HepG2 (cell line): Measurements from ENCODE around the gene SIRPB2. TPM values are rescaled to one million over a fixed set of nuclear protein-coding genes. Genes with fewer than 3 reads are reported as not detected.

Source experiments
- ATAC-seq: fragments of 200-7000 bp; cut with Tn5 transposase; 3 replicates; pipeline ENCODE4 v1.9.1; 2020; ENCODE audit warnings: mild to moderate bottlenecking, moderate library complexity
- BruUV-seq: library from RNA; stranded (reverse); fragments of 400-500 nt; replicated peaks from 2 replicates; lab custom pipeline; 2021; lab: Mats Ljungman, UMichigan
- CTCF ChIA-PET: fragments of 300-600 bp; formaldehyde crosslinking; extraction: SDS; loops from one replicate; lab custom pipeline; 2021; ENCODE audit warnings: low total read pairs, inconsistent platforms, low intra/inter-chr PET ratio; lab: Yijun Ruan, JAX
- POLR2A ChIA-PET: fragments of 350-600 bp; sonication (Branson Sonifier 250); formaldehyde crosslinking; loops from one replicate; lab custom pipeline; 2020; ENCODE audit warnings: antibody characterized with exemption, inconsistent platforms; lab: Yijun Ruan, JAX
- DNase-seq: peaks from one replicate; pipeline ENCODE4 v3.0.0-alpha.2; 2015; ENCODE audit warnings: low spot score
- FAIRE-seq: peaks from 3 replicates; lab custom pipeline; 2011; peaks lifted over from hg19 to GRCh38; lab: Jason Lieb, UNC
- H2AFZ ChIP-seq: one replicate; pipeline ENCODE4 v1.6.1; 2011; ENCODE audit warnings: low read length, inconsistent platforms
- H3K27ac ChIP-seq: fragments of 300-600 bp; 3 replicates; pipeline ENCODE4 v1.8.0; 2011; ENCODE audit warnings: mixed run types, mild to moderate bottlenecking, mixed read lengths, low read length, inconsistent platforms; ENCODE audit not compliant: insufficient read depth; ENCODE audit errors: extremely low read length
- H3K27me3 ChIP-seq, 2 experiments: fragments of 200-600 bp in 1 of 2; 2 replicates in 1 of 2; 3 replicates in 1 of 2; pipeline versions ENCODE4 v1.6.0 to v1.8.0; 2011; ENCODE audit warnings: low read length in 2 of 2, mild to moderate bottlenecking in 2 of 2, moderate library complexity in 2 of 2, inconsistent platforms in 1 of 2; ENCODE audit not compliant: insufficient read depth in 2 of 2, control insufficient read depth in 1 of 2
- H3K36me3 ChIP-seq, 2 experiments: fragments of 200-600 bp in 1 of 2; replicated peaks in 1 of 2; 2 replicates in 1 of 2; 3 replicates in 1 of 2; pipeline versions ENCODE4 v1.5.1 to v1.8.0; 2011; ENCODE audit warnings: low read length in 2 of 2, inconsistent platforms in 1 of 2; ENCODE audit not compliant: insufficient read depth in 2 of 2, control insufficient read depth in 1 of 2
- H3K4me1 ChIP-seq: 2 replicates; pipeline ENCODE4 v1.5.1; 2012; ENCODE audit warnings: low read length, inconsistent platforms; ENCODE audit not compliant: insufficient read depth
- H3K4me2 ChIP-seq: 2 replicates; pipeline ENCODE4 v1.6.0; 2011; ENCODE audit warnings: low read depth, low read length, inconsistent platforms
- H3K4me3 ChIP-seq, 3 experiments: fragments of 200-600 bp in 1 of 3; sonication (generic), shearing (Covaris generic) in 1 of 3; replicated peaks in 1 of 3; 2 replicates each; pipeline ENCODE4 v1.5.1; 2011 to 2016; ENCODE audit warnings: low read length in 3 of 3, inconsistent platforms in 2 of 3, low read depth in 2 of 3, mild to moderate bottlenecking in 2 of 3, control low read depth in 1 of 3, mixed read lengths in 1 of 3; ENCODE audit not compliant: insufficient read depth in 1 of 3
- H3K79me2 ChIP-seq: one replicate; pipeline ENCODE4 v1.6.1; 2011; ENCODE audit warnings: low read length, inconsistent platforms; ENCODE audit not compliant: insufficient read depth
- H3K9ac ChIP-seq: 2 replicates; pipeline ENCODE4 v1.6.0; 2011; ENCODE audit warnings: mild to moderate bottlenecking, low read depth, low read length, inconsistent platforms; ENCODE audit not compliant: insufficient read depth
- H3K9me3 ChIP-seq: 2 replicates; pipeline ENCODE4 v1.5.1; 2012; ENCODE audit warnings: mild to moderate bottlenecking, low read length
- H4K20me1 ChIP-seq: 2 replicates; pipeline ENCODE4 v1.6.0; 2011; ENCODE audit warnings: inconsistent platforms, mild to moderate bottlenecking, low read length, moderate library complexity; ENCODE audit not compliant: insufficient read depth
- ARID4A ChIP-seq: sonication (generic); formaldehyde crosslinking; IDR thresholded peaks from 2 replicates; pipeline ENCODE4 v1.5.0; 2020; ENCODE audit warnings: mild to moderate bottlenecking, missing genetic modification reagents, borderline replicate concordance
- HNF1B ChIP-seq: sonication (generic); formaldehyde crosslinking; IDR thresholded peaks from 2 replicates; pipeline ENCODE4 v1.5.1; 2020; ENCODE audit warnings: mild to moderate bottlenecking, moderate library complexity, missing genetic modification reagents
- NBN ChIP-seq: fragments of 450-650 bp; conservative IDR thresholded peaks from 2 replicates; pipeline ENCODE4 v1.6.1; 2017
- PHF21A ChIP-seq: sonication (generic); formaldehyde crosslinking; IDR thresholded peaks from 2 replicates; pipeline ENCODE4 v1.5.0; 2020; ENCODE audit warnings: mild to moderate bottlenecking, missing genetic modification reagents
- SAFB2 ChIP-seq: sonication (generic); formaldehyde crosslinking; IDR thresholded peaks from 2 replicates; pipeline ENCODE4 v1.5.1; 2020; ENCODE audit warnings: missing genetic modification reagents, low read depth, mild to moderate bottlenecking, borderline replicate concordance
- TEAD3 ChIP-seq: optimal IDR thresholded peaks from 2 replicates; pipeline ENCODE3; 2016; ENCODE audit warnings: borderline replicate concordance
- ZBTB20 ChIP-seq: sonication (generic); formaldehyde crosslinking; IDR thresholded peaks from 2 replicates; pipeline ENCODE4 v1.8.1; 2023; ENCODE audit warnings: missing genetic modification reagents, low read depth, mild to moderate bottlenecking, borderline replicate concordance
- ZBTB21 ChIP-seq: sonication (generic); formaldehyde crosslinking; IDR thresholded peaks from 2 replicates; pipeline ENCODE4 v1.4.0; 2020; ENCODE audit warnings: missing genetic modification reagents
- ZNF354B ChIP-seq: sonication (generic); formaldehyde crosslinking; IDR thresholded peaks from 2 replicates; pipeline ENCODE4 v1.8.0; 2022; ENCODE audit warnings: mild to moderate bottlenecking, missing genetic modification reagents
- WGBS: methylation state at CpG from one replicate; pipeline ENCODE4 v1.1.6; 2017; ENCODE audit warnings: low lambda C conversion rate; 5-methylcytosine and 5-hydroxymethylcytosine counted together
- in situ Hi-C: cut with HindIII; loops from 2 replicates; pipeline ENCODE4 v1.10.0; 2017; ENCODE audit warnings: low pct_unique_long_range_greater_than_20kb; ENCODE audit not compliant: extremely low pct_ligation_motif_present
- intact Hi-C: fragments of 100-400 bp; cut with micrococcal nuclease; formaldehyde crosslinking; loops from one replicate; pipeline ENCODE4 v1.10.0; 2022; ENCODE audit not compliant: unreplicated experiment
- polyA plus RNA-seq, 8 experiments: library from polyadenylated mRNA; depleted of rRNA in 3 of 8; stranded (reverse) in 7 of 8; unstranded in 1 of 8; fragments of >200 nt; fragmentation: Illumina TruSeq in 4 of 8; extraction: Trizol in 4 of 8; gene quantifications; 2 replicates each; pipeline versions ENCODE4 v1.2.1 to v1.2.3, GENCODE V29; 2011 to 2016; ENCODE audit warnings: low read depth in 4 of 8, missing spikeins in 1 of 8, mixed read lengths in 1 of 8; ENCODE audit not compliant: insufficient read depth in 1 of 8
- total RNA-seq, 5 experiments: library from RNA; depleted of rRNA; stranded (reverse); fragments of >200 nt; fragmentation: Illumina TruSeq; extraction: Trizol; gene quantifications; 2 replicates each; pipeline ENCODE4 v1.2.3, GENCODE V29; 2016; ENCODE audit warnings: low read depth in 1 of 5
- TF ChIP-seq, protein P1 (sequence below): sonication (generic); formaldehyde crosslinking; IDR thresholded peaks from 2 replicates; pipeline ENCODE4 v1.8.1; 2023; ENCODE audit warnings: mild to moderate bottlenecking, missing genetic modification reagents
- TF ChIP-seq, protein P2 (sequence below): sonication (generic); formaldehyde crosslinking; IDR thresholded peaks from 2 replicates; pipeline ENCODE4 v1.5.1; 2020; ENCODE audit warnings: mild to moderate bottlenecking, missing genetic modification reagents, moderate library complexity
- TF ChIP-seq, protein P3 (sequence below): sonication (generic); formaldehyde crosslinking; IDR thresholded peaks from 2 replicates; pipeline ENCODE4 v1.4.0; 2020; ENCODE audit warnings: missing genetic modification reagents, borderline replicate concordance

Gene SIRPB2
- total and polyA plus RNA-seq, 2 of the 13 experiments (the other 11 are each of a cell fraction or from before 2014, with no cell fraction given), result not detected

DNA sequence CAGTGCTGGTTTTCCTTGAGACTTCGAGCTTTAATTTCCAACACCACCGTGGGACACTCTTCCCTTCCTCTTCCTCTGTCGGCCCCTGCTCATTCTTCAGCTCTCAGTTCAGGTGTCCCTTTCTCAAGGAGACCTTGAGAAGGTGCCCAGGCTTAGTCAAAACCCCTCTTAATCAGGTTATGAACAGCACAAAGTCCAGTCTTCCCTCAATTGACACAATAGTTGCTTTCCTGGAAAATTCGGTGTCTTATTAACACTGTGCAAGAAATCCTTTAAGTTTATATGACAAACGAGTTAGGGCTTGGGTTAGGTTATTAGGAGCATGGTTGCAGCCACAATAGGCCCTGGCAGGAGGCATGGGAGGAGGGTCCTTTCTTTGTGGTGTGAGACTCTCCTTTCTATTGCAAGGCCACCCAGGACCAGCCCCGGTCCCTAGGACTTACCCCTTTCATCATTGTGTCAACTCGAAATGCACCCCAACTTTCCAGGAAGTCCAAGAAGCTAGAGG is 23.0 kb downstream of the SIRPB2 start:
- Histone ChIP-seq H4K20me1 (peaks cover 13% of the 10 kb centered on the region), H3K4me1 (peaks cover 70% of the 10 kb centered on the region), H3K79me2 (peaks cover 32% of the 10 kb centered on the region), H3K27ac (peak overlapping the region; percentile 62), H3K4me3 (peak overlapping the region in 1 of 3 experiments; percentile 98; a peak in 1 of 6 replicates), H3K9me3 (no peaks in the 10 kb centered on the region), H3K36me3 (peaks cover 10 to 14% of the 10 kb centered on the region in 2 experiments; a peak in 4 of 5 replicates), H2AFZ (no peak overlapping the region), H3K9ac (peak overlapping the region; percentile 74; the same call in 1 of the 2 replicates), H3K4me2 (peak overlapping the region; percentile 97), H3K27me3 (peaks cover 0 to under 1% of the 10 kb centered on the region in 2 experiments; a peak in 2 of 5 replicates)
- ChIA-PET CTCF (interaction anchor here (2.5 kb wide), 1 partner anchor 36 kb away, joined by 9 read pairs; no protein-coding TSS in a partner anchor), POLR2A (interaction anchor here (1.5 to 3.3 kb wide), 3 partner anchors 75 to 143 kb away, joined by 4 to 32 read pairs (median 8); partner anchors contain the start of gene FKBP1A)
- in situ Hi-C loops (no loop called here), intact Hi-C loops (no loop called here)
- WGBS, result 52% methylated on average over 7 of the region's 7 CpGs
- no peak for ATAC-seq
- 0 out of 2 replicates have a peak, but pooled peaks have one; percentile 0 for TF ChIP-seq SAFB2 (CRISPR knock-in tag)
- TF ChIP-seq ARID4A, result no peak
- TF ChIP-seq, protein P1, sequence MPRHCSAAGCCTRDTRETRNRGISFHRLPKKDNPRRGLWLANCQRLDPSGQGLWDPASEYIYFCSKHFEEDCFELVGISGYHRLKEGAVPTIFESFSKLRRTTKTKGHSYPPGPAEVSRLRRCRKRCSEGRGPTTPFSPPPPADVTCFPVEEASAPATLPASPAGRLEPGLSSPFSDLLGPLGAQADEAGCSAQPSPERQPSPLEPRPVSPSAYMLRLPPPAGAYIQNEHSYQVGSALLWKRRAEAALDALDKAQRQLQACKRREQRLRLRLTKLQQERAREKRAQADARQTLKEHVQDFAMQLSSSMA, result 0 out of 2 replicates have a peak, but pooled peaks have one; percentile 14
- TF ChIP-seq TEAD3 (CRISPR knock-in tag), result peak; percentile 11
- peak; percentile 9; the same call in 1 of the 2 replicates for TF ChIP-seq HNF1B (CRISPR knock-in tag)
- TF ChIP-seq, protein P2, sequence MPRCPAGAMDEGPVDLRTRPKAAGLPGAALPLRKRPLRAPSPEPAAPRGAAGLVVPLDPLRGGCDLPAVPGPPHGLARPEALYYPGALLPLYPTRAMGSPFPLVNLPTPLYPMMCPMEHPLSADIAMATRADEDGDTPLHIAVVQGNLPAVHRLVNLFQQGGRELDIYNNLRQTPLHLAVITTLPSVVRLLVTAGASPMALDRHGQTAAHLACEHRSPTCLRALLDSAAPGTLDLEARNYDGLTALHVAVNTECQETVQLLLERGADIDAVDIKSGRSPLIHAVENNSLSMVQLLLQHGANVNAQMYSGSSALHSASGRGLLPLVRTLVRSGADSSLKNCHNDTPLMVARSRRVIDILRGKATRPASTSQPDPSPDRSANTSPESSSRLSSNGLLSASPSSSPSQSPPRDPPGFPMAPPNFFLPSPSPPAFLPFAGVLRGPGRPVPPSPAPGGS, result 0 out of 2 replicates have a peak, but pooled peaks have one; percentile 3
- TF ChIP-seq ZBTB21, result peak; percentile 8; the same call in 1 of the 2 replicates
- TF ChIP-seq, protein P3, sequence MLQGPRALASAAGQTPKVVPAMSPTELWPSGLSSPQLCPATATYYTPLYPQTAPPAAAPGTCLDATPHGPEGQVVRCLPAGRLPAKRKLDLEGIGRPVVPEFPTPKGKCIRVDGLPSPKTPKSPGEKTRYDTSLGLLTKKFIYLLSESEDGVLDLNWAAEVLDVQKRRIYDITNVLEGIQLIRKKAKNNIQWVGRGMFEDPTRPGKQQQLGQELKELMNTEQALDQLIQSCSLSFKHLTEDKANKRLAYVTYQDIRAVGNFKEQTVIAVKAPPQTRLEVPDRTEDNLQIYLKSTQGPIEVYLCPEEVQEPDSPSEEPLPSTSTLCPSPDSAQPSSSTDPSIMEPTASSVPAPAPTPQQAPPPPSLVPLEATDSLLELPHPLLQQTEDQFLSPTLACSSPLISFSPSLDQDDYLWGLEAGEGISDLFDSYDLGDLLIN (CRISPR knock-in tag), result no peak
- 0 out of 2 replicates have a peak, but pooled peaks have one; percentile 18 for TF ChIP-seq PHF21A (CRISPR knock-in tag)
- TF ChIP-seq ZNF354B, result 0 out of 2 replicates have a peak, but pooled peaks have one; percentile 11
- TF ChIP-seq ZBTB20, result 0 out of 2 replicates have a peak, but pooled peaks have one; percentile 7
- TF ChIP-seq NBN, result no peak
- BruUV-seq, result no TSS peak
- DNase-seq, result no peak
- FAIRE-seq, result no peak
